ENCODE results near the gene PNMA8A. TPM values are rescaled to one million over a fixed set of nuclear protein-coding genes. Genes with fewer than 3 reads are reported as not detected.
"Not testable (repeated sequence)": the region's sequence is repeated elsewhere in the genome, so short reads cannot be mapped to it uniquely, and the experiment has no call there.

The PNMA8A gene
- total and polyA plus RNA-seq, 10 of the 15 experiments (the other 5 are each of a cell fraction or from before 2014, with no cell fraction given), result 0.02 to 0.28 (median 0.16) TPM

GRCh38 chr19:46496886-46497285 lies 25.5 kb upstream of the PNMA8A start:
- ATAC-seq; RAD21 ChIA-PET (ENCODE audit: unreplicated experiment); SMC1A ChIA-PET (ENCODE audit: uncharacterized antibody, unreplicated experiment); BruUV-seq (replicated peaks); H3K36me3 ChIP-seq (ENCODE audit: control insufficient read depth in 2 of 2, insufficient read depth in 2 of 2, low read length in 1 of 2); H3K4me3 ChIP-seq; H3K79me2 ChIP-seq (ENCODE audit: control insufficient read depth, insufficient read depth, low read length); DNase-seq (ENCODE audit: low read depth, low spot score); intact Hi-C loops (cut with micrococcal nuclease; ENCODE audit: unreplicated experiment); H3K9me3 ChIP-seq (replicated peaks; ENCODE audit: control insufficient read depth, insufficient read depth, low read length); H3K4me1 ChIP-seq (ENCODE audit: control insufficient read depth, insufficient read depth, low read length); H3K4me2 ChIP-seq (ENCODE audit: control insufficient read depth, insufficient read depth); H2AFZ ChIP-seq (ENCODE audit: control insufficient read depth, low read depth, low read length); H4K20me1 ChIP-seq (ENCODE audit: control insufficient read depth, insufficient read depth); H3K27ac ChIP-seq (ENCODE audit: control insufficient read depth, insufficient read depth); FAIRE-seq; POLR2A ChIA-PET; in situ Hi-C loops (cut with MboI); H3K9ac ChIP-seq (ENCODE audit: control insufficient read depth, insufficient read depth, low read length): not testable (repeated sequence)
- CTCF ChIA-PET, result interaction anchor here (0.6 kb wide), 1 partner anchor 286 kb away, joined by 4 read pairs; no protein-coding TSS in a partner anchor
- H3K27me3 ChIP-seq (replicated peaks in 1 of 2; ENCODE audit: control insufficient read depth in 2 of 2, insufficient read depth in 2 of 2, low read length in 1 of 2), result peaks cover 13 to 17% of the 10 kb centered on the region in 2 experiments
- 20% methylated on average over 4 of the region's 4 CpGs for WGBS (ENCODE audit: insufficient coverage, insufficient replicate concordance, low lambda C conversion rate, missing lambda C conversion rate)

- ChIA-PET CTCF (no interaction called here), SMC1A (ENCODE audit: uncharacterized antibody, unreplicated experiment) (no interaction called here), POLR2A (no interaction called here), RAD21 (ENCODE audit: unreplicated experiment) (no interaction called here)
- intact Hi-C loops (cut with micrococcal nuclease; ENCODE audit: unreplicated experiment) (no loop called here), in situ Hi-C loops (cut with MboI) (no loop called here)
- Histone ChIP-seq H3K9ac (ENCODE audit: control insufficient read depth, insufficient read depth, low read length) (no peak overlapping the region), H3K27ac (ENCODE audit: control insufficient read depth, insufficient read depth) (no peak overlapping the region), H3K36me3 (ENCODE audit: control insufficient read depth in 2 of 2, insufficient read depth in 2 of 2, low read length in 1 of 2) (no peaks in the 10 kb centered on the region), H2AFZ (ENCODE audit: control insufficient read depth, low read depth, low read length) (no peak overlapping the region), H3K27me3 (replicated peaks in 1 of 2; ENCODE audit: control insufficient read depth in 2 of 2, insufficient read depth in 2 of 2, low read length in 1 of 2) (peaks cover 13 to 21% of the 10 kb centered on the region in 2 experiments), H3K4me1 (ENCODE audit: control insufficient read depth, insufficient read depth, low read length) (no peaks in the 10 kb centered on the region), H4K20me1 (ENCODE audit: control insufficient read depth, insufficient read depth) (no peaks in the 10 kb centered on the region), H3K4me2 (ENCODE audit: control insufficient read depth, insufficient read depth) (no peak overlapping the region), H3K79me2 (ENCODE audit: control insufficient read depth, insufficient read depth, low read length) (no peaks in the 10 kb centered on the region), H3K9me3 (replicated peaks; ENCODE audit: control insufficient read depth, insufficient read depth, low read length) (no peaks in the 10 kb centered on the region), H3K4me3 (no peak overlapping the region)
- DNase-seq (ENCODE audit: low read depth, low spot score) (no peak), ATAC-seq (no peak), FAIRE-seq (no peak)
- no TSS peak for BruUV-seq (replicated peaks)
- WGBS (ENCODE audit: insufficient coverage, insufficient replicate concordance, low lambda C conversion rate, missing lambda C conversion rate), result 42% methylated on average over 6 of the region's 6 CpGs
- no peak for TF ChIP-seq CBX3 (IDR thresholded peaks at IDR 0.05; ENCODE audit: borderline replicate concordance, low read depth)
- no peak for TF ChIP-seq ESRRA (IDR thresholded peaks at IDR 0.05; ENCODE audit: low read length)
- TF ChIP-seq TARDBP (IDR thresholded peaks at IDR 0.05; ENCODE audit: borderline replicate concordance), result no peak
- no peak for TF ChIP-seq E4F1 (IDR thresholded peaks at IDR 0.05; ENCODE audit: borderline replicate concordance, partially characterized antibody)
- TF ChIP-seq YBX1 (IDR thresholded peaks at IDR 0.05), result no peak
- no peak for TF ChIP-seq FOXM1 (IDR thresholded peaks at IDR 0.05; ENCODE audit: low read depth, low read length)
- no peak for TF ChIP-seq ZNF622 (IDR thresholded peaks at IDR 0.05)
- TF ChIP-seq USF2 (IDR thresholded peaks at IDR 0.05; ENCODE audit: borderline replicate concordance, low read depth, low read length), result no peak
- TF ChIP-seq CUX1 (IDR thresholded peaks at IDR 0.05; ENCODE audit: insufficient replicate concordance, low read depth, low read length), result no peak
Observed at GRCh38 chr19:46496304-46496703, 24.9 kb upstream of the PNMA8A start.

All from GM12878 (cell line).